ACHN (cell line): ENCODE results near the gene LITAF.

ENCODE experiments used
- DNase-seq: peaks from one replicate; pipeline ENCODE4 v3.0.0-alpha.2; 2015
- in situ Hi-C: cut with HindIII; loops from 2 replicates; pipeline ENCODE4 v1.10.0; 2017; ENCODE audit warnings: low sequenced_read_pairs, low pct_ligation_motif_present, low pct_unique_long_range_greater_than_20kb

LITAF gene

DNA sequence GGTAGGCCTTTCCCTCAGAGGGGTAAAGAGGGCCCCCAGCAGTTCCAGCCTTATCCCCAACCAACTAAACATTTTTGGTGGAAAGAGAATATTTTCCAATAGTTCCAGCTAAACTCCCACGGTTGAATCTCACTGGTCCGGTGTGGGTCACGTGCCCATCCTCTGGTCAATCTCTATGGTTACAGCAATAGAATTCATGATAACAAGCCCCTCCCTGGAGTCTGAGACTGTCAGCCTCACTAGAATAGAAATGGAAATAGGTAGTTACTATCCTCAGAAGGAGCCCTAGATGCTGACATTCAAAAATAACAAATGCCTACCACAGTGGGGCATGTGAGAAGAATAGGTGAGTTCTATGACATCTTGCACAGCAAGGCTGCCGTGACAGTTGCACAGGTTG lies 37.5 kb upstream of the LITAF start:
- no peak for DNase-seq
- in situ Hi-C loops = no loop called here

DNA sequence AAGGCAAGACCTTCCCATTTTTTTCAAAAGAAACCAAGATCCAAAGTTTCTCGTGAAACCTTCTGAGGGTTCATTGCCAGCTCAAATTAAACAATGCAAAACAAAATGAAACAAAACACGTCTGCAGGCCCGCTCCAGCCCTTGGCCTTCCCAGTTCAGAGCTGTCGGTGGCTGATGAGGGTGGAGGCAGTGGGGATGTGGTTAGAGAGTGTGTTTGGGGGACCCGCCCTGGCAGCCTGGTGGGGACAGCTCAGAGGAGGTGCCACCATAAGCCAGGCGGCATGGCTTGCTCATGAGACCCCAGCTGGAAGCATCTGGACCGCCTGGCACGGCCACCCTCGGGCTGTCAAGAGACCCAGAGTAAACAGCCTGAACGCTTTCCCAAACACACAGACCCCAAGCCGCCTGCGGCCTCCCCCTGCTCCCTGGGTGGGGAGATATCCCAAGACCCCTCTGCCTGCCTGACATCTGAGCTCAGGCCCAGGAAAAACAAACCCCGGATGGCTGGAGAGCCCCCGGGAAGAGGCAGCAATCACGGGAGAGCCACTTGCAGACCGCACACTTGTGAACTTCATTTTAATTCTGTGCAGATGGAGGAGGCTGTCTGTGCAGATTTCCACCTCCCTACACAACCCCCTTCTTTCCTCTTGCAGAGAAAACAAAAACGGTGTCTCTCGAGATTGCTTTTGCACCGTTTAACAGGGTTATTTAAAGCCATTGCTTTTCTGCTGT lies 35.4 kb upstream of the LITAF start:
- in situ Hi-C loops = no loop called here
- no peak for DNase-seq

DNA sequence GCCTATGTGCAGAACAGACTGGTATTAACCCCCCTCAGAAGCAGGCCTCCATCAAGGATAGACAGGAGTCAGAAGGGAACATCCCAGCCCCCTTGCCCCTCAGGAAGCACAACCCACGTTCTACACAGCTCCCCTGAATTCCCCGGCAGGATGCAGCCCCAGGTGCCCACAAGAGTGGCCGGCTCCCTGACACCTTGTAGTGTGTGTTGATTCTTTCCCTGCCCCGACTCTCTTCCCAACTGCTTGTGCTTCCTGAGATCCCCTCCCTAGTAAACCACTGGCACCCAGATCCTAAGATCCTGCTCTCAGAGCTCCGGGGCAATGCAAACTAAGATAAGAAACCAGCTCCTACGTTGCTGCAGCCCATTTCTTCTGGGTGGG lies 34.8 kb upstream of the LITAF start:
- DNase-seq = no peak
- in situ Hi-C loops = no loop called here

- in situ Hi-C loops = no loop called here
- no peak for DNase-seq
These were observed 33.7 kb upstream of the LITAF start for GRCh38 chr16:11620243-11621003.

- DNase-seq = no peak
- in situ Hi-C loops = no loop called here
These were observed 32.7 kb upstream of the LITAF start for GRCh38 chr16:11619327-11619851.

DNA sequence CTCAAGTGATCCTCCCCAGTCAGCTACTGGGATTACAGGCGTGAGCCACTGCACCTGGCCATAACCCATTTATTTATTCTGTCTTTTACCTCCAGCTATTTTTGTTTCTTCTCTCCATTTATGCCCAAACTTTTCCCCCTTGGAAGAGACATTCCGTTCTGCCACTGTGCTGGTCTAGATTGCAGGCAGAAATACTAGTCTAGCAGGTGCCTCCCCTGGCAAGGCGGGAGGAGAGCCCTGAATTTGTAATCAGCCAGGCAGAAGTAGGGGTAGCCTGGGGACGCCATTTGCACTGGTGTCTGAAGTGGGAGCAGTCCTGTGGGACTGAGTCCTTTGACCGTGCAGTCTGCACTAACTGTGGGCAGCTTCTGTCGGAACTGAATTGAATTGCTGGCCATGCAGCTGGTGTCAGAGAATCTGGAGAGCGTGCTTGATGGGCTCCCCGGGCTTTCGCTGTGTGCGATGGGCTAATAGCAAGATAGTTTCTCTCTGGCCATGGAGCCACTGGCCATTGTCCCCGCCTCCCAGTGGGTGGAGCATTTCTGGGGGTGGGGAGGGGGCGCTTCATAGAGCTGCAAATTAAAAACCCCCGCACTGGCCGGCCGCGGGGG lies 31.5 kb upstream of the LITAF start:
- in situ Hi-C loops = no loop called here
- DNase-seq = no peak

GRCh38 chr16:11615748-11616447 lies 29.2 kb upstream of the LITAF start:
- no peak for DNase-seq
- in situ Hi-C loops = no loop called here

GRCh38 chr16:11614587-11615175 lies 28.0 kb upstream of the LITAF start:
- in situ Hi-C loops = no loop called here
- no peak for DNase-seq

DNA sequence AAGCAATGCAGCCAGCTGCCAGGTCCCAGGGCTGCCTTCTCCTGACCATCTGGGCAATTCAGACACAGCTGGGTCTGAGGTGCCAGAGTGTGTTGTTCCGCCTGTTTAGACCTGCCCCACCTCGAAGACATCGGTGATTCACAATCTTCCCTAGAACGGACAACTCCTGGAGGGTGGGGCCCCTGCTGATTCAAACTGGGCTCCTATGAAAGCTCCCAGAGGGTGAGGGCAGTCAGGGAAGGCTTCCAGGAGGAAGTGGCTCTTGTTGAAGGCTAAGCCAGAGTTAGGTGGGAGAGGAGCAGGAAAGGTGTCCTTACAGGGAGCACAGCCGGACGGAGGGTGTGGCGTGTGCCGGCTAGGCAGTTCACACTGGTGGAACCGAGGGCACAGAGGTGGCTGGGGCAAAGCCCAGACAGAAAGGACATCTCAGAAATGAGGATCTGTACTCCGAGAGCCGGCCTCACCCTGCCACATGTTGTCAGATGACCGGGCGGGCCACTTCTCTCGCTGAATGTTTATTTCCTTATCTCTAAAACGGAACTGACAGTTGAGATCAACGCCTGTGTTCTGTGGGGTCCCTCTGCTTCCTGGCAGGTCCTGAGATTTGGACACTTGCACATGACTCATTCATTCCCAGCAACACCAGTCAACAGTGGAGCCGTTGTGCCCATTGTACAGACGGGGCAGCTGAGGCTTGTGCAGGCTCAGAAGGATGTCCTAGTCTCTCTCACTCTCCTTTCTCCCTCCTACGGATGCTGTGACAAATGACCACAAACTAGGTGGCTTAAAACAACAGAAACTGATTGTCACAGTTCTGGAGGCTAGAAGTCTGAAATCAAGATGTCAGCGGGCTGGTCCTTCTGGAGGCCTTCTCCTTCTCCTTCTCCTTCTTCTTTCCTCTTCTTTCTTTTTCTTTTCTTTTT lies 26.9 kb upstream of the LITAF start:
- in situ Hi-C loops = no loop called here
- no peak for DNase-seq

DNA sequence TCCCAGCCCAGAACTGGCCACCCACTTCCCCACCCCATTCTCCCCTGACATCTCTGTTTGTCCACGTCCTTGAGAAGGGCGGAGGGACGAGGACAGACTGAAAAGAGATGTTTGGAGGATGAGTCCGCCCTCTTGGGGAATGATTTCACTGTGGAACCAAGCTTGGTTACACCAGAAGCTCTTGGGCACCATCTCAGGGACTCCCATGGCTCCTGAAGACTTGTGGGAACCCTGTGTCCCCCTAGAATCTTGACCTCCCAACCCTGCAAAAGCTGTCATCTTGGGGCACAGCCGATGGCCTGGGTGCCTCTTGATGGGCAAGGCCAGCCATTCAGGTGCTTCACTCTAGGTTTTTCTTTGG lies 25.9 kb upstream of the LITAF start:
- no peak for DNase-seq
- in situ Hi-C loops = no loop called here

GRCh38 chr16:11611871-11612664 lies 25.3 kb upstream of the LITAF start:
- in situ Hi-C loops = no loop called here
- no peak for DNase-seq

GRCh38 chr16:11610580-11610979 lies 23.9 kb upstream of the LITAF start:
- no peak for DNase-seq
- in situ Hi-C loops = no loop called here

DNA sequence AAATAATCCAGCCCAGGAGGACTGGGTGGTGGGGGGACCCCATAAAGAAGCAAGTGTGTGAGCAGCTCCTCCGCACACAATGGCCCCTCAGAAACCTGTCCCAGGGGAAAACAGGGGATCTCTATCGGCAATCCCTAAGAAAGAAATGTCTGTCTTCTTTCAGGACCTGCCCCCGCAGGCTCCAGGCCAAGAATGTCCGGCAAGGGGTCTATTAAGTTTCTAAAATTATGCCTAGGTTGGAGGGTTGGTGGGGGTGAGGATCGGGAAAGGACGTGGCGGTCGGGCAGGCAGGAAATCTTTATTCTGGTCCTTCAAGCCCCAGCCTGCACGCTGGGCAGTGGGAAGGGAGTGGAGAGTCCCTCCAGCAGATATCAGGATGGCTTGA lies 23.4 kb upstream of the LITAF start:
- DNase-seq = no peak
- in situ Hi-C loops = no loop called here

GRCh38 chr16:11609474-11610120 lies 22.9 kb upstream of the LITAF start:
- peak; percentile 84 for DNase-seq
- in situ Hi-C loops = no loop called here

- in situ Hi-C loops = no loop called here
- no peak for DNase-seq
These were observed 19.2 kb upstream of the LITAF start for GRCh38 chr16:11605891-11606290.

GRCh38 chr16:11605564-11605886 lies 18.8 kb upstream of the LITAF start:
- in situ Hi-C loops = no loop called here

More at GRCh38 chr16:11605564-11605886, 18.8 kb upstream of the LITAF start:
- no peak for DNase-seq
